Karpas-422 (cell line): ENCODE data around the gene IGFALS. TPM values are rescaled to one million over a fixed set of nuclear protein-coding genes. Genes with fewer than 3 reads are reported as not detected.

Experiments used
- DNase-seq: peaks from one replicate; pipeline ENCODE4 v3.0.0-alpha.2; 2015
- H2AFZ ChIP-seq: fragments of 200-600 bp; sonication (generic); 2 replicates; pipeline ENCODE4 v1.6.1; 2014; ENCODE audit warnings: antibody characterized with exemption, low read length, mixed read lengths
- H3K27ac ChIP-seq: fragments of 200-600 bp; sonication (generic); 2 replicates; pipeline ENCODE4 v1.5.1; 2014; ENCODE audit warnings: mild to moderate bottlenecking, low read length, moderate library complexity
- H3K27me3 ChIP-seq: fragments of 200-600 bp; sonication (generic); 2 replicates; pipeline ENCODE4 v1.6.1; 2014; ENCODE audit warnings: low read length, mixed read lengths
- H3K36me3 ChIP-seq: fragments of 200-600 bp; sonication (generic); 2 replicates; pipeline ENCODE4 v1.6.1; 2014; ENCODE audit warnings: low read length, mixed read lengths; ENCODE audit not compliant: insufficient read depth
- H3K4me1 ChIP-seq: fragments of 200-600 bp; sonication (generic); 2 replicates; pipeline ENCODE4 v1.6.1; 2014; ENCODE audit warnings: mild to moderate bottlenecking, low read length, mixed read lengths
- H3K4me2 ChIP-seq: fragments of 200-600 bp; sonication (generic); 2 replicates; pipeline ENCODE4 v1.6.1; 2014; ENCODE audit warnings: low read length, low read depth, mild to moderate bottlenecking; ENCODE audit not compliant: poor library complexity, severe bottlenecking
- H3K4me3 ChIP-seq: fragments of 200-600 bp; sonication (generic); 2 replicates; pipeline ENCODE4 v1.5.1; 2014; ENCODE audit warnings: mild to moderate bottlenecking, antibody characterized with exemption, low read length, mixed read lengths
- H3K79me2 ChIP-seq: fragments of 200-600 bp; sonication (generic); 2 replicates; pipeline ENCODE4 v1.6.1; 2014; ENCODE audit warnings: mild to moderate bottlenecking, low read length, mixed read lengths
- H3K9ac ChIP-seq: fragments of 200-600 bp; sonication (generic); 2 replicates; pipeline ENCODE4 v1.6.0; 2014; ENCODE audit warnings: low read length
- H3K9me2 ChIP-seq: fragments of 200-600 bp; sonication (generic), shearing (Covaris generic); replicated peaks from 2 replicates; pipeline ENCODE4 v1.6.0; 2014; ENCODE audit warnings: mild to moderate bottlenecking, low read length, moderate library complexity; ENCODE audit not compliant: insufficient read depth
- H3K9me3 ChIP-seq: fragments of 300-700, 200-600 bp; sonication (generic); 2 replicates; pipeline ENCODE4 v1.6.1; 2014; ENCODE audit warnings: low read length, mixed read lengths
- H4K20me1 ChIP-seq: fragments of 200-600 bp; sonication (generic); 2 replicates; pipeline ENCODE4 v1.6.1; 2014; ENCODE audit warnings: mild to moderate bottlenecking, antibody characterized with exemption, low read length, low read depth; ENCODE audit not compliant: insufficient read depth
- total RNA-seq: library from RNA; depleted of rRNA; stranded (reverse); fragments of >200 nt; shearing (Covaris generic); gene quantifications from 2 replicates; pipeline ENCODE4 v1.2.3, GENCODE V29; 2014; ENCODE audit warnings: low replicate concordance

IGFALS gene
- total RNA-seq, 1 experiment from 2014 or later: not detected

DNA sequence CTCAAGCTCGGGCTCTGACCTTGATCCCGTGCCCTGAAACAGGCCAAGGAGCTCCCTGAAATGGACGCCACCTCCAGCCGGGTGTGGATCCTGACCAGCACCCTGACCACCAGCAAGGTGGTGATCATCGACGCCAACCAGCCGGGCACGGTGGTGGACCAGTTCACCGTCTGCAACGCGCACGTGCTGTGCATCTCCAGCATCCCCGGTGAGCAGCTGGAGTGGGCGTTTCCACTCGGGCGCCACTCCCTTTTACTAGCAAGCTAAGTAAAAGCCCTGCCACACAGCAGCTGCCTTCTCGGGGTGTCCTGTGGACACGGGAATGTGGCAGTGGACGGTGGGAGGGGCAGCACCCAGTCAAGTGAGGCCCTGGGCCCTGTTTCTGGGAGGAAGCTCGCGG, 28.5 kb downstream of the IGFALS start:
- DNase-seq: no peak
- Histone ChIP-seq H3K9ac (no peak overlapping the region), H3K36me3 (no peaks in the 10 kb centered on the region)

DNA sequence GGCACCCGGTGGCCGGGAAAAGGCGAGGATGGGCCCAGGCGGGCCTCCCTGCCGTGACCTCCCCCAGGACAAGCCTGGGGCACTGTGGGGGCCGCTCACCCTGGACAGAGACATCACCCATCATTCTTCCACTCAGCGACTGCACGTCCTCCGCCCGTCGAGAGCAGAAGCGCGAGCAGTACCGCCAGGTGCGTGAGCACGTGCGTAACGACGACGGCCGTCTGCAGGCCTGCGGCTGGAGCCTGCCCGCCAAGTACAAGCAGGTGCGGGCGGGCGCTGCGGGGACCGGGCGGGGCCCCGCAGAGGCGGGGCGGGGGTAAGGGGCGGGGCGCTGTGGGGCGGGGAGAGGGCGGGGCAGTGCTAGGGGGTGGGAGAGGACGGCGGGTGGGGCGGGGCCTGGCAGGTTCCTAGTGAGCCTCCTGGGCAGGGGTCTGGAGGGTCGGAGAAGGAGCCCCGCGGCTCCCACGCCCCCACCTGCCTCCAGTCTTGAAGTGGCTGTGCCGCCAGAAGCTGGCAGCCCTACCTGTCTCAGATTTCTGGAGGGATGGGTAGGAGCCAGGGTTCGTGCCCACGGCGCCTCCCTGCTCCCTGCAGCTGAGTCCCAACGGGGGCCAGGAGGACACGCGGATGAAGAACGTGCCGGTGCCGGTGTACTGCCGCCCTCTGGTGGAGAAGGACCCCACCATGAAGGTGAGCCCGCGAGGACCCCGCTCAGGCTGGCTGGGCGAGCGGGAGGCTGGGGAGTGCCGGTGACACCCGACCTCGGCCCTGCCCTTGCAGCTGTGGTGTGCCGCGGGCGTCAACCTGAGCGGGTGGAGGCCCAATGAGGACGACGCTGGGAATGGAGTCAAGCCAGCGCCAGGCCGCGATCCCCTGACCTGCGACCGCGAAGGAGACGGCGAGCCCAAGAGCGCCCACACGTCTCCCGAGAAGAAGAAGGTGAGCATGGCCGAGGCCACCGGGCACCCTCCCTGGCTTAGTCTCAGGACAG, 29.7 kb downstream of the IGFALS start:
- no peaks in the 10 kb centered on the region for H3K4me1 ChIP-seq
- no peaks in the 10 kb centered on the region for H3K36me3 ChIP-seq
- no peaks in the 10 kb centered on the region for H4K20me1 ChIP-seq
- no peak overlapping the region for H3K27ac ChIP-seq
- H3K4me2 ChIP-seq: no peak overlapping the region
- no peak overlapping the region for H2AFZ ChIP-seq
- no peak overlapping the region for H3K4me3 ChIP-seq
- peak; percentile 53 for DNase-seq
- no peaks in the 10 kb centered on the region for H3K9me3 ChIP-seq
- H3K9me2 ChIP-seq: no peaks in the 10 kb centered on the region
- H3K79me2 ChIP-seq: no peaks in the 10 kb centered on the region
- no peak overlapping the region for H3K9ac ChIP-seq
- H3K27me3 ChIP-seq: no peaks in the 10 kb centered on the region

More for the DNA sequence above, 28.5 kb downstream of the IGFALS start:
- Histone ChIP-seq H2AFZ (no peak overlapping the region), H4K20me1 (no peaks in the 10 kb centered on the region), H3K4me3 (no peak overlapping the region), H3K4me2 (no peak overlapping the region), H3K9me3 (no peaks in the 10 kb centered on the region), H3K4me1 (peaks cover 8% of the 10 kb centered on the region), H3K27me3 (no peaks in the 10 kb centered on the region), H3K27ac (no peak overlapping the region), H3K9me2 (no peaks in the 10 kb centered on the region), H3K79me2 (0 out of 2 replicates have a peak, but pooled peaks cover under 1% of the 10 kb centered on the region)

DNA sequence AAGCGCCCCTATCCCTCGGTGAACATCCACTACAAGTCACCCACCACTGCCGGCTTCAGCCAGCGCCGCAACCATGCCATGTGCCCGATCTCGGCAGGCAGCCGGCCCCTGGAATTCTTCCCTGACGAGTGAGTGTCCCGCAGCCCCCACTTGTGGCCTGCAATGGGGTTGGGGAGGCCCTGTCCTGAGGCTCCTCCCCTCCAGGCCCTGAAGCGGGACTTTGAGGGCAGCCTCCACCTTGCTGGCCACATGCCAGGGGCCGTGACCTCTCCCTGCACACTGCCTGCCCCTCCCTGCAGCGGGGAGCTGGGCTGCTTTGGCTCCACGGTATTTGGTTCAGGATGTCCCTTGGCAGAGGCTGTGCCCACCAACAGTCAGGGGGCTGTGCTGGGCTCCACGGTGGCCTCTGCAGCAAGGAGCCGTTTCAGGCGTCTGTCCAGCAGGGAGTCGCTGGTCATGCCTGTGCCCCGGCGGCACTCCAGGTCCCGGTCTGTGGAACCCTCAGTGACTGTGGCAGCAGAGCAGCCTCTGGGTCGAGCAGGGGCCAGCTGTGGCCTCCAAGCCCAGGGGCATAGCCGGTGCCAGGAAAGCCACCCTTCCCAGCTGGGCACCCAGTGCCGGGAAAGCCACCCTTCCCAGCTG, 30.5 kb downstream of the IGFALS start:
- H3K4me1 ChIP-seq: no peaks in the 10 kb centered on the region
- H2AFZ ChIP-seq: no peak overlapping the region
- no peaks in the 10 kb centered on the region for H3K36me3 ChIP-seq

DNA sequence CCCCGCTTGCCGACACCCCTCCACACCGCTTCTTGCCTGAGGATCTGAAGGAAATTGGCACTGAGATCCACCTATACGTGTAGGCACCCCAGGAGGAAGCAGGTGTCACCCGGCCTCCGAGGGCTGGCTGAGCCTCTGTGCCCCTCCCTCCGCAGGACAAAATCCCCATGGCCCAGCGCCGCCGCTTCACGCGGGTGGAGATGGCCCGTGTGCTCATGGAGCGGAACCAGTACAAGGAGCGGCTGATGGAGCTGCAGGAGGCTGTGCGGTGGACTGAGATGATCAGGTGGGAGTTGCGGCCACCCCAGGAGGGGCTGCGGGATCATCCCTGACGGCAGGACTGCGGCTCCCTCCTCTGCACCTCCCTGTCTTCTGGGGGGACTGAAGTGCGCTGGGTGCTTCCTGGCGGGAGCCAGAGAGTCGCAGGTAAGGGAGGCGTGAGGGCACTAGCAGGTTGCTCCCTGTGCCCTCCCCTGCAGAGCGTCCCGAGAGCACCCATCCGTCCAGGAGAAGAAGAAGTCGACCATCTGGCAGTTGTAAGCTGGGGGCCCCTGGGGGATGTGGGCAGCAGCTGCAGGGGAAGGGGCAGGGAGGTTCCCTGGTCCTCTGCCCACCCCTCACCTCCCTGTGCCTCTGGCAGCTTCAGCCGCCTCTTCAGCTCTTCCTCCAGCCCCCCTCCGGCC, 31.2 kb downstream of the IGFALS start:
- H3K36me3 ChIP-seq: no peaks in the 10 kb centered on the region

More for the DNA sequence above, 30.5 kb downstream of the IGFALS start:
- no peaks in the 10 kb centered on the region for H3K79me2 ChIP-seq
- no peaks in the 10 kb centered on the region for H3K9me2 ChIP-seq
- no peaks in the 10 kb centered on the region for H4K20me1 ChIP-seq
- H3K9ac ChIP-seq: no peak overlapping the region
- no peak for DNase-seq
- H3K27me3 ChIP-seq: no peaks in the 10 kb centered on the region
- no peak overlapping the region for H3K4me3 ChIP-seq
- H3K27ac ChIP-seq: no peak overlapping the region
- no peak overlapping the region for H3K4me2 ChIP-seq
- no peaks in the 10 kb centered on the region for H3K9me3 ChIP-seq

DNA sequence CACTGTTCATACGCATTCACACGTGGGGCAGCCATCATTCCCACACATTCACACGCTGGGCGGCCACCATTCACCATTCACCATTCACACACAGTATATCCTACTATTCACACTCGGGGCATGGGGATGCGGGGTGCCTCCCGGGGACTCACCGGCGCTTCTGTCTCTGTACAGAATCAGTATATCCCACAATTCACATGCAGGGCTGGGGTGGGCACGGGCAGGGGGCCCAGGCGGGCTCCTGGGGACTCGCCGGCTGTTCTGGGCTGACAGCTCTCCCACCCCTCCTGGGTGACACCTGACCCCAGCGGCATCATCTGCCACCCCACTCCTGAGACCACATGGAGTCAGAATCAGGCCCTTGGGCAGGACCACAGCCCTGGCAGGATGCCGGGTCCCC, 31.8 kb downstream of the IGFALS start:
- no peaks in the 10 kb centered on the region for H4K20me1 ChIP-seq
- H3K4me3 ChIP-seq: no peak overlapping the region

More for the DNA sequence above, 31.2 kb downstream of the IGFALS start:
- Histone ChIP-seq H3K27ac (no peak overlapping the region), H3K9me3 (no peaks in the 10 kb centered on the region), H3K4me1 (no peaks in the 10 kb centered on the region), H2AFZ (no peak overlapping the region), H3K9ac (no peak overlapping the region), H3K9me2 (no peaks in the 10 kb centered on the region), H4K20me1 (no peaks in the 10 kb centered on the region), H3K4me2 (no peak overlapping the region), H3K79me2 (no peaks in the 10 kb centered on the region), H3K27me3 (no peaks in the 10 kb centered on the region), H3K4me3 (no peak overlapping the region)
- no peak for DNase-seq

DNA sequence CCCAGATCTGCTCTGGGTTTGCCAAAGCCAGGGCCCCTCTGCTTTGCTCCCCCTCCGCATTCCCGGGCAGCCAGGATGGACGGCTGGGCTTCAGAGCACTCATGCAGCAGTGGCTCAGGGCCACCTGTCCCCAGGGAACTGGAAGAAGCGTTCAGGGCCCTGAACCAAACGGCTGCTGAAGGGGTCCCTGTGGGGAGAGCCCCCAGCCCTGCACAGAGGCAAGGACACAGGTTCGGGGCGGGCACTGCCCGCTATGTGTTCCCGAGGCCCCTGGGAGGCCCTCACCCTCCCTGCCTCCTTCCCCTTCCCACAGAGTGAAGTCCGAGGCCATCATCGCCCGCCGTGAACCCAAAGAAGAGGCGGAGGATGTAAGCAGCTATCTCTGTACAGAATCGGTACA, 32.6 kb downstream of the IGFALS start:
- H3K27me3 ChIP-seq: no peaks in the 10 kb centered on the region
- no peaks in the 10 kb centered on the region for H3K36me3 ChIP-seq
- H2AFZ ChIP-seq: no peak overlapping the region
- no peak overlapping the region for H3K9ac ChIP-seq
- no peak overlapping the region for H3K27ac ChIP-seq
- H3K4me3 ChIP-seq: no peak overlapping the region
- H3K9me3 ChIP-seq: no peaks in the 10 kb centered on the region
- H3K4me2 ChIP-seq: no peak overlapping the region
- DNase-seq: no peak
- H3K9me2 ChIP-seq: no peaks in the 10 kb centered on the region
- no peaks in the 10 kb centered on the region for H4K20me1 ChIP-seq
- H3K79me2 ChIP-seq: no peaks in the 10 kb centered on the region
- H3K4me1 ChIP-seq: no peaks in the 10 kb centered on the region

More for the DNA sequence above, 31.8 kb downstream of the IGFALS start:
- Histone ChIP-seq H2AFZ (no peak overlapping the region), H3K27me3 (no peaks in the 10 kb centered on the region), H3K9me2 (no peaks in the 10 kb centered on the region), H3K79me2 (no peaks in the 10 kb centered on the region), H3K27ac (no peak overlapping the region), H3K4me1 (no peaks in the 10 kb centered on the region), H3K36me3 (no peaks in the 10 kb centered on the region), H3K4me2 (no peak overlapping the region), H3K9ac (no peak overlapping the region), H3K9me3 (no peaks in the 10 kb centered on the region)
- no peak for DNase-seq

DNA sequence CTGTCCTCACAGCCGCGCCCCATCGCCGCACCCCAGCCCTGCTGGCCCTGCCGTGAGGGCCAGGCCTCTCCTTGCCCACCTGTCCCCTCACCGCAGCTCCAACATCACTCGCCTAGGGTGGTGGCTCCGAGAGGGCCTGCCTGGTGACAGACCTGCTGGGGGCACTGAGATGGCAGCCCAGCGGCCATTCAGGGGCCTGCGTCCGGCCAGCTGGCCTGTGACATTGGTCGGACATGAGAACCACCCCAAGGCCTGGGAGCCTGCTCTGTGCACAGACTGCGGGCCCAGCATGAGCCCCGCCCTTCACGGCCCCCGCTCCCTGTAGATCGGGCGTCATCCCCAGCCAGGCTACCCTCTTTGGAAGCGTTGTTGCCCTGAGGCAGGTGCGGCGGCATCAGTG, 34.0 kb downstream of the IGFALS start:
- no peaks in the 10 kb centered on the region for H4K20me1 ChIP-seq
- H3K9me2 ChIP-seq: no peaks in the 10 kb centered on the region
- no peaks in the 10 kb centered on the region for H3K4me1 ChIP-seq
- DNase-seq: no peak
- H3K9ac ChIP-seq: no peak overlapping the region
- no peaks in the 10 kb centered on the region for H3K9me3 ChIP-seq
- H3K36me3 ChIP-seq: 0 out of 2 replicates have a peak, but pooled peaks cover 2% of the 10 kb centered on the region
- H3K4me2 ChIP-seq: no peak overlapping the region
- no peak overlapping the region for H3K27ac ChIP-seq
- no peak overlapping the region for H3K4me3 ChIP-seq
- no peaks in the 10 kb centered on the region for H3K79me2 ChIP-seq
- no peak overlapping the region for H2AFZ ChIP-seq
- H3K27me3 ChIP-seq: no peaks in the 10 kb centered on the region

DNA sequence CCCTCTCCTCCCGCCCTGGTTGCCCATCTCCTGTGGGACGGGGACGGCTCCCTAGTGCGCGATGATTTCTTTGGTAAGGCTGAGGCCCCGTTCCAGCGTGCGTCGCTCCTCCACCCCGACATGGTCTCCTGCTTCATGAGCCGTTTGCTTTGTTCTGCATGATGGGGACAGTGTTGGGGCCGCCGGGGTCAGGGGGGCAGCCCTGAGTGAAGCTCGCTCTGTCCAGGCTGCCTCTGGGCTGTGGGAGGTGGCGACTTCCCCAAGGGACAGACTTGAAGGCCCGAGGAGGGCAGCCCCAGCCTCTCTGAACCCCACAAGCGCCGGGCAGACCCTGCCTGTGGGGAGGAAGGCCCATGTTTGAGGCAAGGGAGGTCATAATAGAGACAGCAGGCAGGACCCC, 34.6 kb downstream of the IGFALS start:
- Histone ChIP-seq H2AFZ (no peak overlapping the region), H3K36me3 (0 out of 2 replicates have a peak, but pooled peaks cover 2% of the 10 kb centered on the region), H3K27ac (no peak overlapping the region), H3K9me3 (no peaks in the 10 kb centered on the region), H3K4me3 (no peak overlapping the region), H3K27me3 (no peaks in the 10 kb centered on the region), H4K20me1 (no peaks in the 10 kb centered on the region), H3K9me2 (no peaks in the 10 kb centered on the region), H3K4me2 (no peak overlapping the region), H3K4me1 (no peaks in the 10 kb centered on the region), H3K79me2 (no peaks in the 10 kb centered on the region), H3K9ac (no peak overlapping the region)
- DNase-seq: no peak
